Liver (tissue), 9 donors: ENCODE results near the gene TAMALIN. TPM values are rescaled to one million over a fixed set of nuclear protein-coding genes. Genes with fewer than 3 reads are reported as not detected.

Experiments
- DNase-seq: peaks from one replicate; pipeline ENCODE4 v3.0.0-alpha.2; 2017; ENCODE audit warnings: low spot score
- H3K27ac ChIP-seq, 2 donors: one replicate each; pipeline ENCODE4 v1.7.0; 2013; ENCODE audit warnings: inconsistent platforms in 2 of 2, low read length in 2 of 2, control low read depth in 1 of 2, low read depth in 1 of 2, mild to moderate bottlenecking in 1 of 2
- H3K27me3 ChIP-seq, 4 donors: one replicate each; pipeline versions ENCODE4 v1.6.1 to v1.7.0; 2013; ENCODE audit warnings: low read length in 3 of 4, inconsistent platforms in 1 of 4, mild to moderate bottlenecking in 1 of 4, moderate library complexity in 1 of 4; ENCODE audit not compliant: control insufficient read depth in 4 of 4, insufficient read depth in 4 of 4
- H3K36me3 ChIP-seq, 4 donors: one replicate each; pipeline versions ENCODE4 v1.6.1 to v1.7.0; 2013; ENCODE audit warnings: low read length in 3 of 4, mild to moderate bottlenecking in 3 of 4, low read depth in 1 of 4, moderate library complexity in 1 of 4; ENCODE audit not compliant: control insufficient read depth in 4 of 4, insufficient read depth in 3 of 4
- H3K4me1 ChIP-seq, 4 donors: one replicate each; pipeline versions ENCODE4 v1.6.1 to v1.7.0; 2013; ENCODE audit warnings: low read length in 3 of 4, mild to moderate bottlenecking in 3 of 4, moderate library complexity in 1 of 4; ENCODE audit not compliant: control insufficient read depth in 4 of 4, insufficient read depth in 4 of 4
- H3K4me3 ChIP-seq, 3 donors: one replicate each; pipeline versions ENCODE4 v1.6.1 to v1.7.0; 2013; ENCODE audit warnings: low read length in 3 of 3, control low read depth in 1 of 3, low read depth in 1 of 3, mild to moderate bottlenecking in 1 of 3
- H3K9ac ChIP-seq, 2 donors: one replicate each; pipeline ENCODE4 v1.7.0; 2013; ENCODE audit warnings: low read length in 2 of 2, mild to moderate bottlenecking in 2 of 2, moderate library complexity in 2 of 2, control low read depth in 1 of 2, low read depth in 1 of 2
- H3K9me3 ChIP-seq, 4 donors: one replicate each; pipeline versions ENCODE4 v1.6.1 to v1.7.0; 2013; ENCODE audit warnings: low read length in 3 of 4; ENCODE audit not compliant: control insufficient read depth in 4 of 4
- CTCF ChIP-seq: fragments of 150-350 bp; IDR thresholded peaks from 2 replicates; pipeline ENCODE4 v1.5.1; 2017; ENCODE audit warnings: improper control_type of control experiment, low read depth, low read length; ENCODE audit not compliant: missing input control
- GABPA ChIP-seq, 2 donors: IDR thresholded peaks in 1 of 2; conservative IDR thresholded peaks in 1 of 2; 2 replicates each; pipeline ENCODE4 v1.6.1; 2016; ENCODE audit warnings: antibody characterized with exemption in 2 of 2, mild to moderate bottlenecking in 1 of 2, moderate library complexity in 1 of 2
- JUND ChIP-seq, 2 donors: IDR thresholded peaks; 2 replicates each; pipeline ENCODE4 v1.6.1; 2016; ENCODE audit warnings: antibody characterized with exemption in 2 of 2
- RAD21 ChIP-seq, 2 donors: IDR thresholded peaks; 2 replicates each; pipeline ENCODE4 v1.6.1; 2016; ENCODE audit warnings: antibody characterized with exemption in 2 of 2, mild to moderate bottlenecking in 2 of 2
- RXRA ChIP-seq, 2 donors: IDR thresholded peaks; 2 replicates each; pipeline ENCODE4 v1.6.1; 2017 to 2018; ENCODE audit warnings: antibody characterized with exemption in 2 of 2, mild to moderate bottlenecking in 1 of 2
- SP1 ChIP-seq: IDR thresholded peaks from 2 replicates; pipeline ENCODE4 v1.6.1; 2018; ENCODE audit warnings: antibody characterized with exemption, mild to moderate bottlenecking
- WGBS: extraction: QIAGEN DNeasy Blood & Tissue Kit; methylation state at CpG from one replicate; pipeline ENCODE4 v1.1.7; 2013; 5-methylcytosine and 5-hydroxymethylcytosine counted together
- polyA plus RNA-seq, 2 donors: library from polyadenylated mRNA; stranded (reverse) in 1 of 2; unstranded in 1 of 2; fragments of 200-250 nt in 1 of 2; fragments of >200 nt in 1 of 2; fragmentation: Nextera tagmentation in 1 of 2; extraction: Ambion mirVana in 1 of 2; gene quantifications; one replicate each; pipeline versions ENCODE4 v1.2.1 to v1.2.3, GENCODE V29; 2013 to 2015
- total RNA-seq, 2 donors: library from RNA; depleted of rRNA; stranded (reverse); fragments of >200 nt; gene quantifications; one replicate each; pipeline ENCODE4 v1.2.3, GENCODE V29; 2014
- donor health status: healthy.
- donor health status: healthy.
- donor health status: healthy.
- donor health status: healthy.
- donor health status: healthy.

Gene TAMALIN
- total and polyA plus RNA-seq, 4 donors: 1.1 to 9.9 (median 2.5) TPM

- 43% methylated on average over 9 of the region's 9 CpGs for WGBS
- H3K9me3 ChIP-seq: no peaks in the 10 kb centered on the region
- H3K4me1 ChIP-seq: peaks cover 0 to 15% (median 12%) of the 10 kb centered on the region in 4 donors
- no peak overlapping the region for H3K27ac ChIP-seq
- no peak overlapping the region for H3K9ac ChIP-seq
- H3K27me3 ChIP-seq: no peaks in the 10 kb centered on the region
- TF ChIP-seq RXRA (IDR thresholded peaks at IDR 0.05) (no peak), CTCF (peak; percentile 57), SP1 (no peak), RAD21 (IDR thresholded peaks at IDR 0.05) (peak; percentile 69 to 80)
- no peaks in the 10 kb centered on the region for H3K36me3 ChIP-seq
- H3K4me3 ChIP-seq: no peak overlapping the region
- DNase-seq: peak; percentile 69
Observed at GRCh38 chr12:52020539-52021336, 14.0 kb downstream of the TAMALIN start.

GRCh38 chr12:52022841-52023181 lies 16.1 kb downstream of the TAMALIN start:
- no peaks in the 10 kb centered on the region for H3K27me3 ChIP-seq
- DNase-seq: no peak
- H3K4me3 ChIP-seq: peak overlapping the region; percentile 23 to 58 (median 53)
- TF ChIP-seq RAD21 (IDR thresholded peaks at IDR 0.05) (no peak), JUND (IDR thresholded peaks at IDR 0.05) (no peak), GABPA (IDR thresholded peaks at IDR 0.05 in 1 of 2, conservative IDR thresholded peaks at IDR 0.05 in 1 of 2) (no peak)
- no peaks in the 10 kb centered on the region for H3K9me3 ChIP-seq
- H3K27ac ChIP-seq: peak overlapping the region; percentile 35 to 52
- H3K9ac ChIP-seq: no peak overlapping the region
- WGBS: 27% methylated on average over 14 of the region's 14 CpGs
- no peaks in the 10 kb centered on the region for H3K36me3 ChIP-seq
- H3K4me1 ChIP-seq: peaks cover 0 to 22% (median 14%) of the 10 kb centered on the region in 4 donors

GRCh38 chr12:52023182-52023975 lies 16.6 kb downstream of the TAMALIN start:
- 1% methylated on average over 70 of the region's 70 CpGs for WGBS
- no peaks in the 10 kb centered on the region for H3K27me3 ChIP-seq
- H3K36me3 ChIP-seq: no peaks in the 10 kb centered on the region
- peak overlapping the region; percentile 41 to 58 (median 53) for H3K4me3 ChIP-seq
- H3K9ac ChIP-seq: no peak overlapping the region
- peaks cover 0 to 22% (median 14%) of the 10 kb centered on the region in 4 donors for H3K4me1 ChIP-seq
- TF ChIP-seq SP1: no peak
- TF ChIP-seq CTCF: peak; percentile 86
- peak; percentile 82 to 89 for TF ChIP-seq RAD21 (IDR thresholded peaks at IDR 0.05)
- no peaks in the 10 kb centered on the region for H3K9me3 ChIP-seq
- peak overlapping the region; percentile 35 to 52 for H3K27ac ChIP-seq
- peak; percentile 90 for DNase-seq
